GM21515 (cell line): ENCODE results near the gene FOLR1.
A peak's percentile ranks its signal among the peaks of the same experiment; 100 is the strongest.

Experiments
- ATAC-seq: cut with Tn5 transposase; IDR thresholded peaks from one replicate; pipeline ENCODE4 v1.9.1; 2021; ENCODE audit not compliant: unreplicated experiment

FOLR1 gene

GRCh38 chr11:72222907-72223614 is 31.1 kb downstream of the FOLR1 start:
- ATAC-seq, result peak; percentile 64

DNA sequence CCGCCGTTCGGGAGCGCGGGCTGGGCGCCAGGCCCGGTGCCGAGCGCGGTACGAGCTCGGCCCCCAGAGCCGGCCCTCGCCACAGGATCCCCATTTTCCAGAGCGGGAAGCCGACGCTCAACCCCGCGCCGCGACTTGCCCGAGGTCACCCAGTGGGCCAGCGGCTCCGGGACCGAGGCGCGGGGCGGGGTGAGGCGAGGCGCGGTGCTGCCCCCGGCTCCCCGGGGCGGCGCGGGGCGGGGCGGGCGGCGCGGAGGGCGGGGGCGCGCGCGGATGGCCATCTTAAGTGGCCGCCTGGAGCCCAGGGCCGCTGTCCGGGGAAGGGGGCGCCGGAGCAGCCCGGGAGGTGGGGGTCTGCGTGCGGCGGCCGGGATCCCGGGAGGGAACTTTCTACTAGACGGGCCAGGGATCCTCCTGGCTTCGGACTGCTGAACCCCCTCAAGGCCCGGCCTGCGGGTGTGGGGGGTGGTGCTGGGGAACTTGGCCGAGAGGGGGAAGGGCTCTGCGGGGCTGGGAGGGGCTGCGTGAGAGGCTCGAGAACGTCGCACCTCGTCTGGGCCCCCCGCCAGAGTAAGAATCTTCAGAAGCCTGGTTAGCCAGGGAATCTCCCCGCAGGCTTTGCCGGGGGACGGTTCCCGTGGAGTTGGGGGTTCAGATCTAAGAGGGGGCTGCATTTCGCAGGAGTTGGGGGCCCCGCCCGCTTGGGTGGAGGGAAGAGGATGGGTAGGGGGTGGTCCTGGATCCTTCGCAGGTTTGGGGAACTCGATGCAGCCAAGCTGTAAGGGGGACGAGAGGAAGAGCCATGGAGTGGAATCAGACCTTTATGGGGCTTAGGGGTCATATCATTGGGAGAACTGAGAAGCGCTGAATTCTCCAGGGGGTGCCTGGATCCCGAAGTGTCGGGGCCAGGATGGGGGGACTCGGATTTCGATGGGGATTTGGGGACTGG is 31.9 kb downstream of the FOLR1 start:
- ATAC-seq, result peak; percentile 40

DNA sequence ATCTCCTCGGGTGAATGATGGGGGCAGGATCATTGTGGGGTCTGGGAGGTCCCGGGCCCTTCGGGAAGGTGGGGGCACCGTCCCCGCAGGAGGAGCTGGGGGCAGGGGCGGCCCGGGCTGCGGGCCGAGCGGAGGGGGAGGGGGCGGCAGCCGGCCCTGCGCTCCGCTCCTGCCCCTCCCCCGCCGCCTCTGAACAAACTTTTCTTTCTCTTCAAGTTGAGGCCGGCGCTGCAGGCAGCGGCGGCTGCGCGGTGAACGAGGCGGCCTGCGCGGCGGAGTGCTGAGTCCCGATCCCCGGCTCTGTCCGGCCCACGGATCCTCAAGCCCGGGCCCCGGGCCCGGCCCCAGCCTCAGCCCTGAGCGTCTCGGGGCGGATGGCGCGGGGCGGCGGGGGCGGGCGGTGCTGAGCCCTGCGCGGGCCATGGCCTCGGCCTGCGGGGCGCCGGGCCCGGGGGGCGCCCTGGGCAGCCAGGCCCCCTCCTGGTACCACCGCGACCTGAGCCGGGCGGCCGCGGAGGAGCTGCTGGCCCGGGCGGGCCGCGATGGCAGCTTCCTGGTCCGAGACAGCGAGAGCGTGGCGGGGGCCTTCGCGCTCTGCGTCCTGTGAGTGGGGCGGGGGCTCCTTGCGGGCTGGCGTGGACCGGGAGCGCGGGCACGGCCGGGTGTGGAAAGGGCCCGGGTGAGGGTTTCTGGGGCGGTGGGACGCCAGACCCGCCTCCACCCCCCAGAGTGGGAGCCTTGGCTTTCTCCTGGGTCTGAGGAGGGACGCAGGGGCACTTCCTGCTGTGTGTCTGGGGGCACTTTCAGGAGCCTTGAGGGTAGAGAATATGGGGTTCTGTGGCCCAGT is 32.8 kb downstream of the FOLR1 start, which contains the start of gene INPPL1:
Gene INPPL1, plus strand, starts transcription at position 204 of the 847 bp plus-strand sequence. Its CDS starts 218 bp downstream, at position 422.
- no peak for ATAC-seq

DNA sequence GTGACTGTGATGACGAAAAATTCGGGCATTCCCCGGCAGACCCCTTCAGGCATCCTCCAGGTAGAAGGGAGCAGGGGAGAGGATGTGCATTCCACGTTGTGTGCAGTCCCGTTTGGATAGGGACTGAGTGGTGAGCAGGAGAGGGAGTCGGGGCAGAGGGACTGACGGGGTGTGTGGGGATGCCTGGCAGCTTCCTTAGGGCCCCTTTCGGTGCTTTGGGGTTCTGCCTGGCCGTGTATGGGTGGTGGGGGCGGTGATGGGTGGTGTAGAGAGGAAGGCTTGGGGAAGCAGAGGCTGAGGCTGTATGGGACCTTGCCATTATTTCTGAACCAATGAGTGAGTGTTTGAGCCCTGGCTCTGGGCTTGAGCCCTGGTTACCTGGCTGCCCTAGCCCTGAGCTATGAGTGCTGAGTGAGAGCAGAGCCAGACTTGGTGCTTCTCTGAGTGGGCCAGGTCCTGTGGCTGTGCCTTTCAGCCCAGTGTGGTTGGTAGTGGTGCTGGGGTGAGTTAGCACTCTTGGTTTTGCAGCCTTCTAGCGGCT is 33.5 kb downstream of the FOLR1 start:
- no peak for ATAC-seq

DNA sequence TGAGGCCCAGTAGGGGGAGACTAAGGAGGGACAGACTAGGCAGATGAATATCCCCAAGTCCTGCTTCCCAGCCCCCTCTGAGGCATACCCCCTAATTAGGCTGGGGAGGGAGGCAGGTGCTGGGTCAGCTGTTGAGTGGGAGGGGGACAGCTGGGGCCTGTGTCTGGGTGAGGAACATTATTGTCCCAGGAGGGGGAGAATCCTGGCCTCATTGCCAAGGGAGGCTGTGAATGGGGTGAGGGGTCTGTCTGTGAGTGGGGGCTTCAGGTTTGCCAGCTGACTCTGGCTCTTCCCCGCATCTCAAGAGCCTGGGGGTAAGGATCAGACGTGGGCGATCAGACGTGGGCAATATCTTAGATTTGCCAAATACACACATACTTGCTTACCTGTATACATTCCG is 34.8 kb downstream of the FOLR1 start:
- ATAC-seq, result no peak

DNA sequence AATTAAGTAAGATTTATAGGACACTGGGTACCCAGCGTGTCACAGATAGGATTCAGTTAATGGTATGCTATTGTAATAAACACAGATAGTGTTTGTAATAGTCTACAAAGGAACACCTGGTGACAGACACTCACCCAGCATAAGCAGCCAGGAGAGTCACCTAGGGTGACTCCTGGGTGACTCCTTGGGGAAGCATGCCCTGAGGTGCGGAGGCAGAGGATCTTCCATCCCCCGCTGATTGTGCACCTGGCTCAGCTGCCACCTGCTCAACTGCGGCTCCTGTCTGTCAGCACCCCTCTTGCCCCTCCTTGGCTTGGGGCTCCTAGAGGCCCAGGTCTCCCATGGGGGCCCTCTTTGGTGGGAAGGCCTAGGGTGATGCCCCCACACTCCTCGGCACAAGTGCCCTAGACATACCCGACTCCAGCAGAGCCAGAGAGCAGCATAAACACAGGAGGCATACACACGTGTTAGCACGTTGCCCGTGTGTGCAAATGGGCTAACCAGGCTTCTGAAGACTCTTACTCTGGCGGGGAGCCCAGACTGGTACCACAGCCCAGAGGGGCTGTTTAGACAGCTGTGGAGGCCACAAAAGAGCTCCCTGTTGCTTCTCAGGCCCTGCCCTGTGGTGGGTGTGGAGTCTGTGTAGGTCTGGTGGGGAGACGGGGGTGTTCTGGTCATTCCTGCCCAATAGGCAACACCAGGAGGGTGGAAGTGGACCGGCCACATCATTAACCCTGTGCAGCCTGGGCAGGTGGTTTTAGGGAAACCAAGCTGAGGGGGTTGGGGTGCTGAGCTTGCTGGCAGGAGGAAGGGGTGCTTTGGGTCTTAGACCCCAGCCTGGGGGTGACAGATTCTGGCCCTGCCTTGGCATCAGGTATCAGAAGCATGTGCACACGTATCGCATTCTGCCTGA is 35.6 kb downstream of the FOLR1 start:
- ATAC-seq, result no peak

DNA sequence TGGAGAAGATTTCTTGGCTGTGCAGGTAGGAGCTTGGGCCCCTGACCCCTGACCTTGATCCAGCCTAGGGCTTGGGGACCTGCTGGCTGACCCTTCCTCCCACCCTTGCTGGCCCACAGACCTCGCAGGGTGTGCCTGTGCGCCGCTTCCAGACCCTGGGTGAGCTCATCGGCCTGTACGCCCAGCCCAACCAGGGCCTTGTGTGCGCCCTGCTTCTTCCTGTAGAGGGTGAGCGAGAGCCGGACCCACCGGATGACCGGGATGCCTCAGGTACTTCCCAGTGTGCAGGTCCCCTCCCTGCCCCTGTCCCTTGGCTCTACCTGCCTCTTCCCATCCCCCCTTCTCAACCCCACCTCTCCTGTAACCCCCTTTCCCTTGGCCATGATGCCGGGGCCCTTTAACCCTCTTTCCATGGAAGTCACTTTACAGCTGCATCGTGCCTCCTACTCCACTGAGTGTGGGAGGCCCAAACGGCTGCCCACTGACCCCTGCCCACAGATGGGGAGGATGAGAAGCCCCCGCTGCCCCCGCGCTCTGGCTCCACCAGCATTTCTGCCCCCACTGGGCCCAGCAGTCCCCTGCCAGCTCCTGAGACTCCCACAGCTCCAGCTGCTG is 36.4 kb downstream of the FOLR1 start:
- no peak for ATAC-seq

- ATAC-seq, result no peak
These were observed 36.9 kb downstream of the FOLR1 start for GRCh38 chr11:72228844-72229231.

DNA sequence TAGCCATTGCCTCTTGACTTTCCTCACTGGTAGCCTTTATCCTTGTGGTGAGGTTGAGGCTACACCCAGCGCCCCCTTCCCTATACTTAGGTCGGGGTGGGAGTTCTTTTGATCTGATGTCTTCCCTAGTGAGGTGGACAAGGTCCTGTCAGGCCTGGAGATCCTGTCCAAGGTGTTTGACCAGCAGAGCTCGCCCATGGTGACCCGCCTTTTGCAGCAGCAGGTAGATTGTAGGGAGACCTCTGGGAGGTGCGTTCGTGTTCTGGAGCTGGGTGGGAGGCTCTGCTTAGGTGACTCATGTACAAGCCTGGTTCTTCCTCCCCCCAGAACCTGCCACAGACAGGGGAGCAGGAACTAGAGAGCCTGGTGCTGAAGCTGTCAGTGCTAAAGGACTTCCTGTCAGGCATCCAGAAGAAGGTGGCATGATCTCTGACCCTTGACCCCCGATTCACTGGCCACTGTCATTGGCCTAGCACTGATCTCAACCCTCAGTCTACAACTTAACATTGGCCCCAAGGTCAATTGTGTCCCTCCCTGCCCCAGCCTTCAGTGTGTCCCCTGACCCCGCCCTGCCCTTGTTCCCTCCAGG is 37.5 kb downstream of the FOLR1 start:
- no peak for ATAC-seq

DNA sequence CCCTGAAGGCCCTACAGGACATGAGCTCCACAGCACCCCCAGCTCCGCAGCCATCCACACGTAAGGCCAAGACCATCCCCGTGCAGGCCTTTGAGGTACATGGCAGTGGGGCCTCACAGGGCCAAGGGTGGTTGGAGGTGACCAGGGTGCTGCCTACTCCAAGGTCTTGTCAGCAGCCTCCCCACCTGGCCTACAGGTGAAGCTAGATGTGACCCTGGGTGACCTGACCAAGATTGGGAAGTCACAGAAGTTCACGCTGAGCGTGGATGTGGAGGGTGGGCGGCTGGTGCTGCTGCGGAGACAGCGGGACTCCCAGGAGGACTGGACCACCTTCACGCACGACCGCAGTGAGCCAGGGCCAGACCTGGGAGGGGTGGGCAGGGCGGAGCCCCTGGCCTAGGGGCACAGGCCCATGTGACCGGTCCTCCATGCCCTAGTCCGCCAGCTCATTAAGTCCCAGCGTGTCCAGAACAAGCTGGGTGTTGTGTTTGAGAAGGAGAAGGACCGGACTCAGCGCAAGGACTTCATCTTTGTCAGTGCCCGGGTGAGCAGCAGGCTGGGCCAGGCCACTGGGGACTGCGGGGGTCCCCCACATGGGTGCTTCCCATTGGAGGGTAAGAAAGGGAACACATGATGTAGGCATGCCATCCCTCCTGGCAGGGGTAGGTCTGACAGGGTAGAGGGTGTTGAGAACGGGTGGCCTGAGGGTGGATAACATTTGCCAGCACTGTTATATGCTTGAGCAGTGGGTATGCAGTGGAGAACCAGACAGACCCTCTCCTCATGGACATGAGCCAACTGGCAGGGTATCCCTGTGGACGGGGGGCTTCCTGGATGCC is 38.2 kb downstream of the FOLR1 start:
- ATAC-seq, result no peak

GRCh38 chr11:72230764-72231365 is 38.9 kb downstream of the FOLR1 start:
- ATAC-seq, result no peak

GRCh38 chr11:72231396-72232259 is 39.7 kb downstream of the FOLR1 start:
- ATAC-seq, result no peak

- no peak for ATAC-seq
These were observed 40.5 kb downstream of the FOLR1 start for GRCh38 chr11:72232260-72233055.

DNA sequence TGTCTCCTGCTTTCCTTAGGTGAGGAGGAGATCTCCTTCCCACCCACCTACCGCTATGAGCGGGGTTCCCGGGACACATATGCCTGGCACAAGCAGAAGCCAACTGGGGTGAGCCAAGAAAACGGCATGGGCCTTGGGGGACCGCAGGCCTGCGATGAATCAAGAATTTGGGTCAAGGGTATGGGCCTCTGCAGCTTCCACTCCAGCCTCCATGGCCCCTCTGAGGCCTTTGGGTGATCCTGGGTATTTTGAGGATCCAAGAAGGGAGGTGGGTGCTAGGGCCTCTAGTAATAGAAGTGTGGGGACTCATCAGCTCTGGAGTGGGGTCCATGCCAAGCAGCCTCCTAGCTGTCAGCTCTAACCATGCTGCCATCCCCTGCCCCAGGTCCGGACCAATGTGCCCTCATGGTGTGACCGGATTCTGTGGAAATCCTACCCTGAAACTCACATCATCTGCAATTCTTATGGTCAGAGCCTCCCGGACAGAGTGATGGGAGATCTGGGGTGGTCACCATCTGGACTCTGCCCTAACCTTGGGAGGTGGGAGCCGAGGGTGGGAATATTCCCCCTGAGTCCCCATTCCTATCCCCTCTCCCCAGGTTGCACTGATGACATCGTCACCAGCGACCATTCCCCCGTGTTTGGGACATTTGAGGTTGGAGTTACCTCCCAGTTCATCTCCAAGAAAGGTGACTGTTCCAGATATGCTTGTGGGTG is 41.3 kb downstream of the FOLR1 start:
- ATAC-seq, result no peak

DNA sequence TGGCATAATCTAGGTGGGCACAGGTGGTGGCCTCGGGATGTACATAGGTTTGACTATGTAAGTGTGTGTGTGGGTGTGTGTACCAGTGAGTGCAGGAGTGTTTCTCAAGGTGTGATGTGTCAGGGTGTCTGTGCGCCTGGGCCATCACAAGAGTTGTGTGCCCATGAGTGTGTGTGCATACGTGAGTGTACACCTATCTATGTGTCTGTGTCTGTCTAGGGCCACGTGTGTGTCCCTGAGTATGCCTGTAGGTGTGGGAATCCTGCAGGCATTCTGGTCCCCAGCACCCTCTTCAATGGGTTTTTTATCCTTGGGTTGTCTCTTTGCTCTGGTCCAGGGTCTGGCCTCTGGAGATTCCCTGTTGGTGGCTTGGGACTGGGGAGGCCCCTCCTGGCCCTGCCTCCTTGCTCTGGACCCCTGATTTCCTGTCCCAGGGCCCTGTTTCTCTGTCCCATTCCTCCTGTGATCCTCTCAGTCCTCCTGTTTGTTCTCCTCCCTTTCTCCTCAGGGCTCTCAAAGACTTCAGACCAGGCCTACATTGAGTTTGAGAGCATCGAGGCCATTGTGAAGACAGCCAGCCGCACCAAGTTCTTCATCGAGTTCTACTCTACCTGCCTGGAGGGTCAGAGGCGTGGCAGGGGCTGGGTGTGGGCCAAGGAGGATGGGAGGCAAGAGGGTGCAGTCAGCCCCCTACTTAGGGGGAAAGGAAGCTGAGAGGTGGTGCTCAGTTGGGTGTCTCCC is 42.0 kb downstream of the FOLR1 start:
- ATAC-seq, result no peak
